SK-N-SH (cell line): ENCODE results near the gene GLRA1. TPM values are rescaled to one million over a fixed set of nuclear protein-coding genes. Genes with fewer than 3 reads are reported as not detected.

Experiments used
- CTCF ChIA-PET: fragments of 300-600, 350-600 bp; formaldehyde crosslinking; extraction: SDS; loops from one replicate; lab custom pipeline; 2021; lab: Yijun Ruan, JAX
- POLR2A ChIA-PET: fragments of 350-600 bp; sonication (Branson Sonifier 250); formaldehyde crosslinking; extraction: SDS; loops from one replicate; lab custom pipeline; 2020; ENCODE audit warnings: antibody characterized with exemption, inconsistent platforms; lab: Yijun Ruan, JAX
- DNase-seq: peaks from one replicate; pipeline ENCODE4 v3.0.0; 2012
- H2AFZ ChIP-seq: fragments of 200-600 bp; sonication (generic); 2 replicates; pipeline ENCODE4 v1.8.1; 2016; ENCODE audit warnings: antibody characterized with exemption, mild to moderate bottlenecking, low read depth
- H3F3A ChIP-seq: fragments of 200-600 bp; sonication (generic); replicated peaks from 2 replicates; pipeline ENCODE3; 2016; ENCODE audit warnings: antibody characterized with exemption, mild to moderate bottlenecking; ENCODE audit not compliant: insufficient read depth
- H3K27ac ChIP-seq, 2 experiments: fragments of 200-500 bp in 1 of 2; fragments of 200-600 bp in 1 of 2; sonication (Bioruptor generic) in 1 of 2; sonication (generic), shearing (Covaris generic) in 1 of 2; 2 replicates each; pipeline versions ENCODE4 v1.5.1 to v1.6.1; 2014 to 2016; ENCODE audit warnings: low read depth in 2 of 2, inconsistent platforms in 1 of 2, low read length in 1 of 2, mild to moderate bottlenecking in 1 of 2, mixed read lengths in 1 of 2
- H3K27me3 ChIP-seq: fragments of 200-600 bp; sonication (generic), shearing (Covaris generic); 2 replicates; pipeline ENCODE4 v1.6.1; 2016; ENCODE audit warnings: mixed run types; ENCODE audit not compliant: insufficient read depth
- H3K36me3 ChIP-seq, 2 experiments: fragments of 200-500 bp in 1 of 2; fragments of 200-600 bp in 1 of 2; sonication (Bioruptor generic) in 1 of 2; sonication (generic) in 1 of 2; replicated peaks in 1 of 2; 2 replicates each; pipeline versions ENCODE3 to v1.5.1; 2014 to 2016; ENCODE audit warnings: low read length in 1 of 2, mild to moderate bottlenecking in 1 of 2; ENCODE audit not compliant: insufficient read depth in 2 of 2, control insufficient read depth in 1 of 2
- H3K4me1 ChIP-seq, 2 experiments: fragments of 200-500 bp in 1 of 2; fragments of 200-600 bp in 1 of 2; sonication (Bioruptor generic) in 1 of 2; sonication (generic), shearing (Covaris generic) in 1 of 2; 2 replicates each; pipeline versions ENCODE4 v1.5.1 to v1.6.1; 2014 to 2016; ENCODE audit warnings: low read depth in 1 of 2, low read length in 1 of 2, mixed run types in 1 of 2; ENCODE audit not compliant: insufficient read depth in 2 of 2, control insufficient read depth in 1 of 2
- H3K4me2 ChIP-seq: fragments of 200-600 bp; sonication (generic), shearing (Covaris generic); 2 replicates; pipeline ENCODE4 v1.6.1; 2017; ENCODE audit warnings: mixed run types
- H3K4me3 ChIP-seq, 2 experiments: fragments of 200-500 bp in 1 of 2; fragments of 200-600 bp in 1 of 2; sonication (Bioruptor generic) in 1 of 2; sonication (generic), shearing (Covaris generic) in 1 of 2; 2 replicates each; pipeline versions ENCODE4 v1.5.1 to v1.8.1; 2014 to 2016; ENCODE audit warnings: low read depth in 2 of 2, inconsistent platforms in 1 of 2, low read length in 1 of 2, mild to moderate bottlenecking in 1 of 2, mixed read lengths in 1 of 2, moderate library complexity in 1 of 2
- H3K79me2 ChIP-seq: fragments of 200-600 bp; sonication (generic); 2 replicates; pipeline ENCODE4 v1.8.1; 2017; ENCODE audit warnings: mild to moderate bottlenecking; ENCODE audit not compliant: insufficient read depth
- H3K9ac ChIP-seq: fragments of 200-600 bp; sonication (generic); 2 replicates; pipeline ENCODE4 v1.6.1; 2017; ENCODE audit warnings: mixed run types
- H3K9me2 ChIP-seq: fragments of 200-600 bp; sonication (generic); 2 replicates; pipeline ENCODE4 v1.6.1; 2017; ENCODE audit warnings: mixed run types
- H3K9me3 ChIP-seq: fragments of 200-600 bp; sonication (generic); 2 replicates; pipeline ENCODE4 v1.6.1; 2017; ENCODE audit warnings: mixed run types, mild to moderate bottlenecking, moderate library complexity
- H4K20me1 ChIP-seq: fragments of 200-600 bp; sonication (generic); 2 replicates; pipeline ENCODE4 v1.6.1; 2017; ENCODE audit warnings: mild to moderate bottlenecking, mixed run types; ENCODE audit not compliant: insufficient read depth
- CTCF ChIP-seq: fragments of 200-600 bp; sonication (generic); IDR thresholded peaks from 2 replicates; pipeline ENCODE4 v1.6.1; 2017; ENCODE audit warnings: antibody characterized with exemption, mild to moderate bottlenecking, moderate library complexity
- ELF1 ChIP-seq: IDR thresholded peaks from 2 replicates; pipeline ENCODE4 v1.4.0; 2012
- EP300 ChIP-seq, 2 experiments: IDR thresholded peaks; 2 replicates each; pipeline versions ENCODE4 v1.4.0 to v1.6.1; 2012; ENCODE audit warnings: borderline replicate concordance in 1 of 2, low read depth in 1 of 2, low read length in 1 of 2
- EZH2phosphoT487 ChIP-seq: fragments of 200-600 bp; sonication (generic); IDR thresholded peaks from 2 replicates; pipeline ENCODE4 v1.6.1; 2017; ENCODE audit warnings: low read depth, mixed run types, mild to moderate bottlenecking, antibody characterized with exemption, moderate library complexity, borderline replicate concordance
- FOXM1 ChIP-seq: IDR thresholded peaks from 2 replicates; pipeline ENCODE4 v1.4.0; 2012; ENCODE audit warnings: low read depth, mild to moderate bottlenecking
- GATA2 ChIP-seq: sonication (generic); formaldehyde crosslinking; IDR thresholded peaks from 2 replicates; pipeline ENCODE4 v1.5.0; 2020; ENCODE audit warnings: mild to moderate bottlenecking, missing genetic modification reagents
- MXI1 ChIP-seq: IDR thresholded peaks from 2 replicates; pipeline ENCODE4 v1.6.1; 2012; ENCODE audit warnings: mild to moderate bottlenecking, low read depth, low read length, improper control_type of control experiment
- POLR2AphosphoS5 ChIP-seq: IDR thresholded peaks from 2 replicates; pipeline ENCODE4 v1.6.1; 2012; ENCODE audit warnings: low read depth, low read length
- RAD21 ChIP-seq: IDR thresholded peaks from 2 replicates; pipeline ENCODE4 v1.6.1; 2012; ENCODE audit warnings: mild to moderate bottlenecking, low read length
- REST ChIP-seq: IDR thresholded peaks from 2 replicates; pipeline ENCODE4 v1.6.1; 2012; ENCODE audit warnings: mild to moderate bottlenecking, low read depth, low read length, moderate library complexity
- RFX5 ChIP-seq: IDR thresholded peaks from 2 replicates; pipeline ENCODE4 v1.6.1; 2012; ENCODE audit warnings: mild to moderate bottlenecking, improper control_type of control experiment, low read length
- RXRA ChIP-seq: IDR thresholded peaks from 2 replicates; pipeline ENCODE4 v1.4.0; 2012; ENCODE audit warnings: low read depth, mild to moderate bottlenecking, borderline replicate concordance
- SIN3A ChIP-seq: IDR thresholded peaks from 2 replicates; pipeline ENCODE4 v1.6.1; 2012; ENCODE audit warnings: low read depth, mild to moderate bottlenecking, low read length, moderate library complexity, borderline replicate concordance
- SMC3 ChIP-seq: IDR thresholded peaks from 2 replicates; pipeline ENCODE4 v1.6.1; 2012; ENCODE audit warnings: low read depth, low read length, improper control_type of control experiment
- TAF1 ChIP-seq: IDR thresholded peaks from 2 replicates; pipeline ENCODE4 v1.6.1; 2012; ENCODE audit warnings: low read depth, mild to moderate bottlenecking, low read length, moderate library complexity, borderline replicate concordance
- TCF12 ChIP-seq: IDR thresholded peaks from 2 replicates; pipeline ENCODE4 v1.4.0; 2012
- TEAD4 ChIP-seq: IDR thresholded peaks from 2 replicates; pipeline ENCODE4 v1.4.0; 2012; ENCODE audit warnings: mild to moderate bottlenecking, borderline replicate concordance; ENCODE audit not compliant: insufficient read depth
- USF1 ChIP-seq: IDR thresholded peaks from 2 replicates; pipeline ENCODE4 v1.4.0; 2012; ENCODE audit warnings: low read depth, borderline replicate concordance
- USF2 ChIP-seq: fragments of 150-350 bp; IDR thresholded peaks from 2 replicates; pipeline ENCODE4 v1.6.1; 2017; ENCODE audit warnings: antibody characterized with exemption, low read length, low read depth, borderline replicate concordance
- YY1 ChIP-seq: IDR thresholded peaks from 2 replicates; pipeline ENCODE4 v1.4.0; 2012; ENCODE audit warnings: low read depth, mild to moderate bottlenecking
- WGBS: methylation state at CpG from one replicate; pipeline ENCODE4 v1.1.6; 2017; ENCODE audit warnings: low lambda C conversion rate; 5-methylcytosine and 5-hydroxymethylcytosine counted together
- polyA plus RNA-seq, 3 experiments: library from polyadenylated mRNA; depleted of rRNA; stranded (reverse); fragments of >200 nt; gene quantifications; 2 replicates each; pipeline ENCODE4 v1.2.3, GENCODE V29; 2012

The GLRA1 gene
- polyA plus RNA-seq, 1 of the 3 experiments (the other 2 are of a cell fraction), result not detected

- no peak overlapping the region for H2AFZ ChIP-seq
- no peaks in the 10 kb centered on the region for H4K20me1 ChIP-seq
- H3K36me3 ChIP-seq, result no peaks in the 10 kb centered on the region
- H3K4me2 ChIP-seq, result no peak overlapping the region
- H3K4me1 ChIP-seq, result no peaks in the 10 kb centered on the region
- 0 out of 2 replicates have a peak, but pooled peaks cover 5% of the 10 kb centered on the region for H3K27me3 ChIP-seq
- H3K9me3 ChIP-seq, result no peaks in the 10 kb centered on the region
- TF ChIP-seq RAD21 (no peak), REST (no peak), FOXM1 (no peak), SMC3 (no peak), GATA2 (CRISPR knock-in tag) (no peak), YY1 (no peak), USF1 (no peak), RFX5 (no peak), POLR2AphosphoS5 (no peak), CTCF (no peak), TEAD4 (no peak), USF2 (no peak), SIN3A (no peak), RXRA (no peak), TAF1 (no peak), EP300 (IDR thresholded peaks at IDR 0.05; ENCODE audit: borderline replicate concordance in 1 of 2, low read depth in 1 of 2, low read length in 1 of 2) (no peak), EZH2phosphoT487 (no peak), TCF12 (no peak), ELF1 (no peak), MXI1 (no peak)
- ChIA-PET POLR2A (no interaction called here), CTCF (interaction anchor here (1.3 to 1.6 kb wide), 2 partner anchors 12 to 230 kb away, joined by 5 to 7 read pairs; no protein-coding TSS in a partner anchor)
- no peak overlapping the region for H3K27ac ChIP-seq
- no peak overlapping the region for H3K4me3 ChIP-seq
- no peaks in the 10 kb centered on the region for H3K79me2 ChIP-seq
- DNase-seq, result no peak
- H3K9ac ChIP-seq, result no peak overlapping the region
- H3K9me2 ChIP-seq, result no peaks in the 10 kb centered on the region
- no peaks in the 10 kb centered on the region for H3F3A ChIP-seq
- 46% methylated on average over 3 of the region's 3 CpGs for WGBS
Measured at GRCh38 chr5:151912360-151912759, 12.3 kb downstream of the GLRA1 start.
